B cell (primary cell): Measurements from ENCODE around the gene LONP1.

Source experiments
- CTCF ChIP-seq: fragments of 200-600 bp; IDR thresholded peaks from one replicate; pipeline ENCODE4 v1.8.0; 2022; ENCODE audit warnings: antibody characterized with exemption, mild to moderate bottlenecking
- EZH2 ChIP-seq: IDR thresholded peaks from 2 replicates; pipeline ENCODE4 v1.6.1; 2012; ENCODE audit warnings: borderline replicate concordance, low read depth, mild to moderate bottlenecking, moderate library complexity, low read length; ENCODE audit not compliant: insufficient read depth, poor library complexity, severe bottlenecking

- TF ChIP-seq EZH2 (no peak), CTCF (no peak)
Observed at GRCh38 chr19:5693195-5694166, 26.5 kb downstream of the LONP1 start.
